ENCODE data around the gene CELF2.

Gene CELF2

GRCh38 chr10:11249152-11249807, 231.6 kb downstream of the CELF2 start:
- no peak for DNase-seq (ENCODE audit: low spot score)

GRCh38 chr10:11249808-11250195, 232.1 kb downstream of the CELF2 start:
- DNase-seq (ENCODE audit: low spot score): no peak

GRCh38 chr10:11250304-11250703, 232.6 kb downstream of the CELF2 start:
- no peak for DNase-seq (ENCODE audit: low spot score)

- DNase-seq (ENCODE audit: low spot score): no peak
Observed at GRCh38 chr10:11252887-11253286, 235.2 kb downstream of the CELF2 start.

- DNase-seq (ENCODE audit: low spot score): no peak
Observed at GRCh38 chr10:11253385-11254002, 235.8 kb downstream of the CELF2 start.

GRCh38 chr10:11255156-11255555, 237.5 kb downstream of the CELF2 start:
- DNase-seq (ENCODE audit: low spot score): no peak

GRCh38 chr10:11255796-11256444, 238.2 kb downstream of the CELF2 start:
- no peak for DNase-seq (ENCODE audit: low spot score)

GRCh38 chr10:11256896-11257295, 239.2 kb downstream of the CELF2 start:
- DNase-seq (ENCODE audit: low spot score): no peak

GRCh38 chr10:11257440-11258090, 239.9 kb downstream of the CELF2 start:
- no peak for DNase-seq (ENCODE audit: low spot score)

- peak; percentile 35 for DNase-seq (ENCODE audit: low spot score)
Observed at GRCh38 chr10:11260170-11260569, 242.5 kb downstream of the CELF2 start.

GRCh38 chr10:11261143-11261542, 243.5 kb downstream of the CELF2 start:
- no peak for DNase-seq (ENCODE audit: low spot score)

- DNase-seq (ENCODE audit: low spot score): no peak
Observed at GRCh38 chr10:11261687-11262493, 244.2 kb downstream of the CELF2 start.

GRCh38 chr10:11262494-11263345, 245.0 kb downstream of the CELF2 start:
- DNase-seq (ENCODE audit: low spot score): no peak

- DNase-seq (ENCODE audit: low spot score): no peak
Observed at GRCh38 chr10:11263767-11264166, 246.1 kb downstream of the CELF2 start.

- DNase-seq (ENCODE audit: low spot score): no peak
Observed at GRCh38 chr10:11264296-11265048, 246.8 kb downstream of the CELF2 start.

GRCh38 chr10:11265484-11265883, 247.8 kb downstream of the CELF2 start:
- no peak for DNase-seq (ENCODE audit: low spot score)

GRCh38 chr10:11266426-11266825, 248.8 kb downstream of the CELF2 start:
- no peak for DNase-seq (ENCODE audit: low spot score)

GRCh38 chr10:11270135-11270857, 252.6 kb downstream of the CELF2 start:
- peak; percentile 71 for DNase-seq (ENCODE audit: low spot score)

GRCh38 chr10:11270858-11271179, 253.1 kb downstream of the CELF2 start:
- no peak for DNase-seq (ENCODE audit: low spot score)

- no peak for DNase-seq (ENCODE audit: low spot score)
Observed at GRCh38 chr10:11272915-11273389, 255.3 kb downstream of the CELF2 start.

Data from Ammon's horn (tissue), 1 donor.